ENCODE results near the gene MLXIP. TPM values are rescaled to one million over a fixed set of nuclear protein-coding genes. Genes with fewer than 3 reads are reported as not detected.

Gene MLXIP
- total and polyA plus RNA-seq, 2 of the 4 experiments (the other 2 are of a cell fraction): 2.7 to 10.8 TPM

DNA sequence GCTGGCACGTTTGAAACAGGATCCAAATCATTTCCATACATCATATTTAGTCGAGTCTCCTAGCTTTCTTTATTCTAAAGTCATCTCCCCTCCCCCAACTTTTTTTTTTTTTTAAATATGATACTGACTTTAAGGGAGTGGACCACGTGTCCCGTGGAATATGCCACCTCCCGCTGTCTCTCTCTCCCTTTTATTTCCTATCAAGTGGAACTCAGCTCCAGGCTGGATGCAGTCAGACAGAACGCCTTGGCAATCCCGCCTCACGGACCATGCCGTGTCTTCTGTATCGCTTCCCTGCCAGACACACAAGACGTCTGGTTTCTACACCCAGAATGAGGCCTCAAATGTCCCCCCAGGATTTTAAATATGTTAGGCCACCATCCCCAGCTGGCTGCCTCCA is 35.6 kb upstream of the MLXIP start:
- Histone ChIP-seq H2BK5ac (ENCODE audit: low read depth, low read length, poor library complexity, severe bottlenecking) (no peak overlapping the region), H2BK15ac (ENCODE audit: low read depth, low read length) (no peak overlapping the region), H3K9me3 (ENCODE audit: control insufficient read depth, insufficient read depth, low read length) (no peaks in the 10 kb centered on the region), H3K4me3 (ENCODE audit: insufficient read depth, low read depth, low read length) (no peak overlapping the region), H3K9me1 (ENCODE audit: insufficient read depth, low read length) (no peaks in the 10 kb centered on the region), H4K5ac (ENCODE audit: low read depth, low read length) (no peak overlapping the region), H4K91ac (ENCODE audit: insufficient read depth, low read depth, low read length) (no peak overlapping the region), H3K4me1 (ENCODE audit: control insufficient read depth, insufficient read depth, low read length) (no peaks in the 10 kb centered on the region), H2BK20ac (ENCODE audit: low read depth, low read length) (no peak overlapping the region), H3K14ac (replicated peaks; ENCODE audit: low read depth, low read length) (no peak overlapping the region), H3K79me1 (ENCODE audit: low read depth in 1 of 2, low read length in 2 of 2) (peaks cover 0 to 4% of the 10 kb centered on the region in 2 experiments; a peak in 1 of 4 replicates), H3K4me2 (ENCODE audit: low read depth, low read length) (no peak overlapping the region), H3K18ac (ENCODE audit: low read depth, low read length) (no peak overlapping the region), H3K27ac (ENCODE audit: insufficient read depth, low read length) (no peak overlapping the region), H3K27me3 (ENCODE audit: control insufficient read depth, insufficient read depth, low read length) (no peaks in the 10 kb centered on the region), H3K36me3 (ENCODE audit: control insufficient read depth, insufficient read depth, low read length) (peaks cover 18% of the 10 kb centered on the region), H3K23ac (ENCODE audit: low read depth, low read length) (no peak overlapping the region), H3K4ac (ENCODE audit: low read depth, low read length) (no peak overlapping the region), H2BK120ac (ENCODE audit: low read depth, low read length) (no peak overlapping the region), H4K20me1 (ENCODE audit: insufficient read depth, low read length) (no peaks in the 10 kb centered on the region), H4K8ac (ENCODE audit: low read depth in 2 of 2, low read length in 2 of 2) (no peak overlapping the region), H2AK5ac (ENCODE audit: low read depth, low read length) (no peak overlapping the region), H2AFZ (replicated peaks; ENCODE audit: low read length, poor library complexity) (no peak overlapping the region), H2AK9ac (replicated peaks; ENCODE audit: low read depth, low read length, poor library complexity) (no peak overlapping the region), H3K9ac (ENCODE audit: low read depth, low read length) (no peak overlapping the region), H3K56ac (ENCODE audit: extremely low read depth, insufficient read depth, low read length) (no peak overlapping the region)
- dilution Hi-C loops (cut with HindIII; ENCODE audit: low sequenced_read_pairs, unreplicated experiment) (no loop called here), in situ Hi-C loops (cut with MboI; ENCODE audit: low sequenced_read_pairs) (no loop called here), intact Hi-C loops (cut with micrococcal nuclease) (no loop called here)
- BruUV-seq (replicated peaks): no TSS peak
- DNase-seq (no peak), ATAC-seq (ENCODE audit: low read depth) (no peak)
- ChIA-PET POLR2A (ENCODE audit: unreplicated experiment) (no interaction called here), CTCF (interaction anchor here (0.6 kb wide), 2 partner anchors 20 to 65 kb away, joined by 3 to 4 read pairs; no protein-coding TSS in a partner anchor)
- WGBS, 2 experiments (ENCODE audit: extremely low coverage in 2 of 2, insufficient read length in 1 of 2): 88% methylated on average over 4 of the region's 11 CpGs; no CpG with 5 or more reads in 1 of the 2 experiments
- TF ChIP-seq CHD1 (IDR thresholded peaks at IDR 0.05; ENCODE audit: low read depth, low read length): no peak
- no peak for TF ChIP-seq RAD21 (IDR thresholded peaks at IDR 0.05; ENCODE audit: low read length)
- no peak for TF ChIP-seq RCOR1 (IDR thresholded peaks at IDR 0.05; ENCODE audit: insufficient replicate concordance, low read length)
- TF ChIP-seq NFE2L2 (IDR thresholded peaks at IDR 0.05; ENCODE audit: low read depth, low read length): no peak
- TF ChIP-seq, protein P1, sequence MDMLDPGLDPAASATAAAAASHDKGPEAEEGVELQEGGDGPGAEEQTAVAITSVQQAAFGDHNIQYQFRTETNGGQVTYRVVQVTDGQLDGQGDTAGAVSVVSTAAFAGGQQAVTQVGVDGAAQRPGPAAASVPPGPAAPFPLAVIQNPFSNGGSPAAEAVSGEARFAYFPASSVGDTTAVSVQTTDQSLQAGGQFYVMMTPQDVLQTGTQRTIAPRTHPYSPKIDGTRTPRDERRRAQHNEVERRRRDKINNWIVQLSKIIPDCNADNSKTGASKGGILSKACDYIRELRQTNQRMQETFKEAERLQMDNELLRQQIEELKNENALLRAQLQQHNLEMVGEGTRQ (IDR thresholded peaks at IDR 0.05; ENCODE audit: low read depth, low read length): no peak
- no peak for TF ChIP-seq POLR2A (IDR thresholded peaks at IDR 0.05; ENCODE audit: low read depth, low read length)
- no peak for TF ChIP-seq MAFK (IDR thresholded peaks at IDR 0.05; ENCODE audit: low read depth, low read length)
- no peak for TF ChIP-seq MXI1 (IDR thresholded peaks at IDR 0.05; ENCODE audit: borderline replicate concordance, low read depth, low read length)
- no peak for TF ChIP-seq BHLHE40 (IDR thresholded peaks at IDR 0.05; ENCODE audit: low read depth, low read length)
- TF ChIP-seq SMC3 (IDR thresholded peaks at IDR 0.05; ENCODE audit: low read depth, low read length): no peak
- TF ChIP-seq, protein P2, sequence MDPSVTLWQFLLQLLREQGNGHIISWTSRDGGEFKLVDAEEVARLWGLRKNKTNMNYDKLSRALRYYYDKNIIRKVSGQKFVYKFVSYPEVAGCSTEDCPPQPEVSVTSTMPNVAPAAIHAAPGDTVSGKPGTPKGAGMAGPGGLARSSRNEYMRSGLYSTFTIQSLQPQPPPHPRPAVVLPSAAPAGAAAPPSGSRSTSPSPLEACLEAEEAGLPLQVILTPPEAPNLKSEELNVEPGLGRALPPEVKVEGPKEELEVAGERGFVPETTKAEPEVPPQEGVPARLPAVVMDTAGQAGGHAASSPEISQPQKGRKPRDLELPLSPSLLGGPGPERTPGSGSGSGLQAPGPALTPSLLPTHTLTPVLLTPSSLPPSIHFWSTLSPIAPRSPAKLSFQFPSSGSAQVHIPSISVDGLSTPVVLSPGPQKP (IDR thresholded peaks at IDR 0.05; ENCODE audit: borderline replicate concordance, low read depth, low read length): no peak
- TF ChIP-seq MAZ (IDR thresholded peaks at IDR 0.05; ENCODE audit: borderline replicate concordance, low read depth, low read length): no peak
- TF ChIP-seq RFX5 (IDR thresholded peaks at IDR 0.05; ENCODE audit: low read depth, low read length): no peak
- TF ChIP-seq, protein P3, sequence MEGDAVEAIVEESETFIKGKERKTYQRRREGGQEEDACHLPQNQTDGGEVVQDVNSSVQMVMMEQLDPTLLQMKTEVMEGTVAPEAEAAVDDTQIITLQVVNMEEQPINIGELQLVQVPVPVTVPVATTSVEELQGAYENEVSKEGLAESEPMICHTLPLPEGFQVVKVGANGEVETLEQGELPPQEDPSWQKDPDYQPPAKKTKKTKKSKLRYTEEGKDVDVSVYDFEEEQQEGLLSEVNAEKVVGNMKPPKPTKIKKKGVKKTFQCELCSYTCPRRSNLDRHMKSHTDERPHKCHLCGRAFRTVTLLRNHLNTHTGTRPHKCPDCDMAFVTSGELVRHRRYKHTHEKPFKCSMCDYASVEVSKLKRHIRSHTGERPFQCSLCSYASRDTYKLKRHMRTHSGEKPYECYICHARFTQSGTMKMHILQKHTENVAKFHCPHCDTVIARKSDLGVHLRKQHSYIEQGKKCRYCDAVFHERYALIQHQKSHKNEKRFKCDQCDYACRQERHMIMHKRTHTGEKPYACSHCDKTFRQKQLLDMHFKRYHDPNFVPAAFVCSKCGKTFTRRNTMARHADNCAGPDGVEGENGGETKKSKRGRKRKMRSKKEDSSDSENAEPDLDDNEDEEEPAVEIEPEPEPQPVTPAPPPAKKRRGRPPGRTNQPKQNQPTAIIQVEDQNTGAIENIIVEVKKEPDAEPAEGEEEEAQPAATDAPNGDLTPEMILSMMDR (conservative IDR thresholded peaks at IDR 0.05; ENCODE audit: low read depth, low read length): no peak
- TF ChIP-seq FOS (IDR thresholded peaks at IDR 0.05; ENCODE audit: low read depth, low read length): no peak

Measured in IMR-90 (cell line).